Rectal smooth muscle tissue (tissue), 1 donor: ENCODE data around the gene MT1F.
"Not testable (repeated sequence)": the region's sequence is repeated elsewhere in the genome, so short reads cannot be mapped to it uniquely, and the experiment has no call there.

ENCODE experiments used
- H3K27ac ChIP-seq: one replicate; pipeline ENCODE4 v1.7.0; 2013; ENCODE audit warnings: low read depth, low read length, inconsistent platforms
- H3K27me3 ChIP-seq: one replicate; pipeline ENCODE4 v1.7.0; 2013; ENCODE audit warnings: low read length; ENCODE audit not compliant: control insufficient read depth, insufficient read depth
- H3K36me3 ChIP-seq: one replicate; pipeline ENCODE4 v1.7.0; 2013; ENCODE audit warnings: low read length; ENCODE audit not compliant: control insufficient read depth, insufficient read depth
- H3K4me1 ChIP-seq: one replicate; pipeline ENCODE4 v1.7.0; 2013; ENCODE audit warnings: low read length; ENCODE audit not compliant: control insufficient read depth, insufficient read depth
- H3K4me3 ChIP-seq: one replicate; pipeline ENCODE4 v1.7.0; 2013; ENCODE audit warnings: low read length
- H3K9ac ChIP-seq: one replicate; pipeline ENCODE4 v1.7.0; 2013; ENCODE audit warnings: low read length

MT1F gene

GRCh38 chr16:56658327-56658875 is 642 bp downstream of the MT1F start:
- H3K4me1 ChIP-seq, result peaks cover 3% of the 10 kb centered on the region
- H3K36me3 ChIP-seq, result no peaks in the 10 kb centered on the region
- peaks cover 7% of the 10 kb centered on the region for H3K27me3 ChIP-seq
- peak overlapping the region; percentile 33 for H3K9ac ChIP-seq
- H3K27ac ChIP-seq, result no peak overlapping the region
- H3K4me3 ChIP-seq, result peak overlapping the region; percentile 60

- no peak overlapping the region for H3K27ac ChIP-seq
- peaks cover 3% of the 10 kb centered on the region for H3K4me1 ChIP-seq
- H3K36me3 ChIP-seq, result no peaks in the 10 kb centered on the region
- H3K9ac ChIP-seq, result no peak overlapping the region
- H3K4me3 ChIP-seq, result peak overlapping the region; percentile 27
- peaks cover 15% of the 10 kb centered on the region for H3K27me3 ChIP-seq
Measured at GRCh38 chr16:56662357-56663354, 4.9 kb downstream of the MT1F start.

- Histone ChIP-seq H3K36me3 (no peaks in the 10 kb centered on the region), H3K27me3 (peaks cover 23% of the 10 kb centered on the region), H3K4me3 (no peak overlapping the region), H3K4me1 (no peaks in the 10 kb centered on the region), H3K9ac (no peak overlapping the region), H3K27ac (no peak overlapping the region)
Measured at GRCh38 chr16:56664506-56664905, 6.7 kb downstream of the MT1F start.

DNA sequence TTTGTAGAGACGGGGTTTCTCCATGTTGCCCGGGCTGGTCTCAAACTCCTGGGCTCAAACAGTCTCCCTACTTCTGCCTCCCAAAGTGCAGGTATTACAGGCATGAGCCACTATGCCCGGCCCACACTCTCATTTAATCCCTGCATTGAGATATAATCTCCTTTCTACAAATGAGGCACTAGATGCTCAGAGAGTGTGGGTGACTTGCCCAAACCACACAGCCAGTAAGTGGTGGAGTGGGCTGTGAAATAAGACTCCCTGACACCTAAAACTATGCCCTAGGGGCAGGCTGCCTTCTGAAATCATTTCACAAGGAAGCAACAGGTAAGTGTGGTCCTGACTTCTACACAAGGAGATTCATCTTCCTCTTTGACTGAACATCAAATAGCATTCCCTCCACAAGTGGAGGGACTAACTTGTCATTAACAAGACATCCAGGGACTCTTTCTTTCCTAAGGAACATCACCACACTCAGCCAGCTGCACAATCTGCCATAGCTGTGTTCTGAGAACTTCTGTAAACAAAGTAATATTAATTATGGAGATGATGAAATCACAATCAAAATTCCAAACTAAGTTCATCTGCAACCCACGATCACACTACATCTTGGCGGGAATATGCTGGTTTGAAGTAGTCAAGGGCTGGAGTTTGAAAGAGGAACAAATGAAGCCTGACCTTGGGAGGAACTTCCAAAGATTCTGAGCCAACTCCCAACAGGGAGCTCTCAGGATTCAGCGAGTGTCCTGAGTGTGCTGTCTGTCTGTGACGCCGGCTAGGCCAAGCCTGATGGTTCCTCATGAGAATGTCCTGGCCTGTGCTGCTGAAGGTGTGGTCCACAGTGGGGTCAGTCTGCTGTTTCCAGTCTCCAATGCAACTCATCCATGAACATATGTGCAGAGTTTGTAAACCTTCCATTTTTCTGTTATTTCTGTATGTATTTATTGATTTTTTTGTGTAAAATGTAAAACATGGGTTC is 7.8 kb downstream of the MT1F start:
- H3K4me1 ChIP-seq, H3K36me3 ChIP-seq, H3K27ac ChIP-seq, H3K9ac ChIP-seq, H3K4me3 ChIP-seq: not testable (repeated sequence)
- peaks cover 29% of the 10 kb centered on the region for H3K27me3 ChIP-seq

DNA sequence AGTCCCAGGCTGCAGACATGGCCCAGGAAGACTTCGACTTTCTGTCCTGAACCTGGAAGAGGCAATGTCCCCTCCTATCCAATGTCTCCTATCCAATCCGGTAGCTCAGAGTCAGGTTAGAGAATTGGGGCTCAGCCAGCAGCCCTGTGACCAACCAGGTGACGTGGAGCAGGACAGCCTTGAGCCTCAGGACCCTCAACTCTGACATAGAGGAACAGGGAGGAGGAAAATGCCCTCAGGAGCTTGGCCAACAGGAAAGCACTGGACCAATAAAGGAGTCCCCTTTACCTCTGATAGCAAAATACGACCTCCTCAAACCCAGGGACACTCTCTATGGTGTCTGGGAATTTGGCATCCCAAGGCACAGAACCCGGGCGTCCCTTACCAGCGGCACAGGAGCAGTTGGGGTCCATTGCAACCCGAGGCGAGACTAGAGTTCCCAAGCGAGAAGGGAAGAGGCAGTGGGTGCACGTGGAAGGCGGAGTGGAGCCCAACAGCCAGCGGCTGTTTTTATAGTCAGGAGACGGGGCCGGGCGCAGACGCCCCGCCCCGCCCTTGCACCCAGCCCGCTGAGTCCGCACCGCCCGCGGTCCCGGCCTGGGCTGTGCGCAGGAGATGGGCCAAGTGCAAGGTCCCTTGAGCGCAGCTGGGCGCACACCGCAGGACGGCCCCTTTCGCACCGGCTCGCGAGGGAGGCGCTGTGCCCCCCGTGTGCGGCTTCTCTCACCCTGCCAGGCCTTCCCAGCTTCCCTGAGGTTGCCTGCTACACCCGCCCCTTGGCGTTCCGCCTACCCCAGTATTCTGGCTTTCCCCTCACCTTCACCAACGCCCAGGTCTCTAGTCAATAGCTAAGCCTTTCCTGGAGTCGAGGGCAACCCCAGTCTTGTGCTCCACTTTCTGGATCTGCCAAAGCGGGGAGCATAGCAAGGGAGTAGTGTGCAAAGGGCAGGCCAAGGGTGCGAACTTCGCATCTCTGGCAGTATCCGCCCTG is 10.1 kb downstream of the MT1F start, which contains the start of gene MT1G:
TSS of gene MT1G (minus strand) at position 485 of the 991 bp plus-strand sequence. CDS start at position 413, 72 bp downstream.
- H3K4me3 ChIP-seq, result peak within 1 kb of the TSS; percentile 62
- no peak within 1 kb of the TSS for H3K27ac ChIP-seq
- H3K36me3 ChIP-seq, result no peaks in the 10 kb centered on the region
- H3K27me3 ChIP-seq, result peaks cover 30% of the 10 kb centered on the region
- peak within 1 kb of the TSS; percentile 56 for H3K9ac ChIP-seq
- H3K4me1 ChIP-seq, result no peaks in the 10 kb centered on the region

DNA sequence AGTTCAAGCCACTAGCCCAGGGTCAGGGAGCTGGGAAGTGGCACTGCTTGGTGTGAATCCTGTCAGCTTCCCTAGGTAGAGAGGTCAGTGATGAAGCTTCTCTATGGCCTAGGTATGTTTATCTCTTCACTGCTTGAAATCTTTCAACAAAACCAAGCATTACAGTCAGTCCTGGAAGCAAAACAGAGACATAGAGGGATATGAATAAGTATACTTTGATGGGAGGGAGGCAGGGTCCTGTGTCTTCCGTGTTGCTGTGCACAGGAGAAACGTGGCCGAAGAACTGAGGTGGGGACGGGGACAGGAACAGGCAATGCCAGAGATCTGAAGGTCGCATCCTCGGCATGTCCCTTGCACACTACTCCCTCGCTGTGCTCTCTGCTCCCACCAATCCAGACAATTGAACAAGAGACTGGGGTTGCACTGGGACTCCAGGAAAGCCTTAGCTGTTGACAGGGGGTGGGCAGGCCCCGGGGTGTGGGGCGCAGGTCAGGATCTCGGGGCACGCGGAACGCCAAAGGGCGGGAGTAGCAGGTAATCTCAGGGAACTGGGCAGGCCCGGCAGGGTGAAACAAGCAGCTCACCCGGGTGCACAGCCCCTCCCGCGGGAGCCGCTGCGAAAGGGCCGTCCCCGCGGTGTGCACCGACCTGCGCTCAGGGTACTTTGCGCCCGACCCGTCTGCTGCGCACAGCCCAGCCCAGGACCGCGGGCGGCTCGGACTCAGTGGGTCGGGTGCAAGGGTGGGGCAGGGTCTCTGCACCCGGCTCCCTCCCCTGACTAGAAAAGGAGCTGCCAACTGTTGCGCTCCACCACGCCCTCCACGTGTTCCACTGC is 11.5 kb downstream of the MT1F start, which contains the start of gene MT1H:
TSS of gene MT1H (plus strand) at position 810 of the 835 bp plus-strand sequence. CDS start 71 bp downstream, outside the sequence.
- Histone ChIP-seq H3K27me3 (peaks cover 28% of the 10 kb centered on the region), H3K4me3 (no peak within 1 kb of the TSS), H3K4me1 (no peaks in the 10 kb centered on the region), H3K9ac (no peak within 1 kb of the TSS), H3K27ac (no peak within 1 kb of the TSS), H3K36me3 (no peaks in the 10 kb centered on the region)

GRCh38 chr16:56669840-56670619 is 12.3 kb downstream of the MT1F start:
- H3K4me3 ChIP-seq, result no peak overlapping the region
- no peak overlapping the region for H3K27ac ChIP-seq
- no peaks in the 10 kb centered on the region for H3K36me3 ChIP-seq
- H3K9ac ChIP-seq, result no peak overlapping the region
- peaks cover 24% of the 10 kb centered on the region for H3K27me3 ChIP-seq
- no peaks in the 10 kb centered on the region for H3K4me1 ChIP-seq

GRCh38 chr16:56670620-56670934 is 12.8 kb downstream of the MT1F start:
- no peak overlapping the region for H3K9ac ChIP-seq
- no peak overlapping the region for H3K4me3 ChIP-seq
- H3K27ac ChIP-seq, result no peak overlapping the region
- H3K4me1 ChIP-seq, result no peaks in the 10 kb centered on the region
- peaks cover 24% of the 10 kb centered on the region for H3K27me3 ChIP-seq
- H3K36me3 ChIP-seq, result no peaks in the 10 kb centered on the region

DNA sequence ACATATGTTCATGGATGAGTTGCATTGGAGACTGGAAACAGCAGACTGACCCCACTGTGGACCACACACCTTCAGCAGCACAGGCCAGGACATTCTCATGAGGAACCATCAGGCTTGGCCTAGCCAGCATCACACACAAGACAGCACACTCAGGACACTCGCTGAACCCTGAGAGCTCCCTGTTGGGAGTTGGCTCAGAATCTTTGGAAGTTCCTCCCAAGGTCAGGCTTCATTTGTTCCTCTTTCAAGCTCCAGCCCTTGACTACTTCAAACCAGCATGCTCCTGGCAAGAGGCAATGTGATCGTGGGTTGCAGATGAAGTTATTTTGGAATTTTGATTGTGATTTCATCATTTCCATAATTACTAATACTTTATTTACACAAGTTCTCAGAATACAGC is 13.9 kb downstream of the MT1F start:
- H3K9ac ChIP-seq, H3K36me3 ChIP-seq, H3K4me3 ChIP-seq, H3K4me1 ChIP-seq, H3K27ac ChIP-seq: not testable (repeated sequence)
- peaks cover 28% of the 10 kb centered on the region for H3K27me3 ChIP-seq

DNA sequence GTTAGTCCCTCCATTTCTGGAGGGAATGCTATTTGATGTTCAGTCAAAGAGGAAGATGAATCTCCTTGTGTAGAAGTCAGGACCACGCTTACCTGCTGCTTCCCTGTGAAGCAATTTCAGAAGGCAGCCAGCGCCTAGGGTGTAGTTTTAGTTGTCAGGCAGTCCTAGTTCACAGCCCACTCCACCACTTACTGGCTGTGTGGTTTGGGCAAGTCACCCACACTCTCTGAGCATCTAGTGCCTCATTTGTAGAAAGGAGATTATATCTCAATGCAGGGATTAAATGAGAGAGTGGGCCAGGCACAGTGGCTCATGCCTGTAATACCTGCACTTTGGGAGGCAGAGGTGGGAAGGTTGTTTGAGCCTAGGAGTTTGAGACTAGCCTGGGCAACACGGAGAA is 14.4 kb downstream of the MT1F start:
- peaks cover 26% of the 10 kb centered on the region for H3K27me3 ChIP-seq

More for the DNA sequence above, 14.4 kb downstream of the MT1F start:
- not testable (repeated sequence) for H3K4me1 ChIP-seq, H3K27ac ChIP-seq, H3K9ac ChIP-seq, H3K4me3 ChIP-seq, H3K36me3 ChIP-seq
